Measurements from ENCODE around the gene RICTOR.
"Not testable (repeated sequence)": the region's sequence is repeated elsewhere in the genome, so short reads cannot be mapped to it uniquely, and the experiment has no call there.

Gene RICTOR

DNA sequence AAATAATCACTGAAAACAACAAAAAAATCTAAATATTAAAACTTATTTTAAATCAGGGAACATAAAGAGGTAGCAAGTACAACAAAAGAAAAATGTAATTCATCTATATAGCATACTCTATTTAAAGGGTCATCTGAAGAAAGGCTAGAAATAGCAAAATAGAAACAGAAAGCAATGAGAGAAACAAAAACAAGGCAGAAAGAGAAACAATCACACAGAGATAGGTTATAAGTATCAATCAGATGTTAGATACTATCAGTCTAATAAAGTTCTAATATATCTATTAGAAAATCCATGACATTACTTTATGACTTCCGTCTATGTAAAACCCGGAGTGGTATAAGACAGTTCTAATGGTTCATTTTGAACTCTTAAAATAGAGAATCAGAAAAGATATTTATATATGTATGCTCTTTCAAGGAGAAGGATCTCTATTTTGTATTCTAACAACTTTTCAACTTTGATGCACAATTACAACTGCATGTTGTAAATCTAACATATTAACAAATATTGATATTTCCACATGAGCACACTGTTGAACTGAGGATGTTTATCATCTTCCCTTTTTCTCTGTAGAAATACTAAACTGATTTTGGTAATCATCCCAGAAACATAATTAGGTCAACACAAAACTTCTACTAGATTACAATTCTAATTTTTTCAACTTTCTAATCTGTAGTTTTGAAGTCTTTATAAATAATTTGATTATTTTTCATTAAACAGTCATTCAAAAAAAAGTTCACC lies 15.8 kb downstream of the RICTOR start:
- no peak for DNase-seq (ENCODE audit: low spot score)

- no peak for DNase-seq (ENCODE audit: low spot score)
Observed at GRCh38 chr5:39057734-39058133, 16.5 kb downstream of the RICTOR start.

GRCh38 chr5:39055768-39056398 lies 18.3 kb downstream of the RICTOR start:
- no peak for DNase-seq (ENCODE audit: low spot score)

GRCh38 chr5:39055027-39055767 lies 19.0 kb downstream of the RICTOR start:
- no peak for DNase-seq (ENCODE audit: low spot score)

DNA sequence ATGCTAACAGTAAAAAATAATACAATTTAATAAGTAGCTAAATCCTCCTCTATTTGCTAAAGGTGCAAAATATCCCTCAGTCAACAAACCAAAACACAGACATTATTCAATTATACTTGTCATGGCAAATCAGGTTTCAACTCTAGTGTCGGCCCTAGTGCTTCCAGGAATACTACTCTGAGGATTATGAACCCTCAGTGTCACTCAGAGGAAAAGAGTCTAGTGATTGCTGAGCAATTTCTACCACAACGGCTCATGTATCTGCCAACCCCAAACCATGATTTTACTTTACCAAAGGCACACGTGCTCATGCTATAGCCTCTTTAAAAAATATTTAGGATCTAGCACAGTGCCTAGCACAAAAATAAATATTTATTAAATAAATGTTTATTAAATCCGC lies 21.0 kb downstream of the RICTOR start:
- no peak for DNase-seq (ENCODE audit: low spot score)

DNA sequence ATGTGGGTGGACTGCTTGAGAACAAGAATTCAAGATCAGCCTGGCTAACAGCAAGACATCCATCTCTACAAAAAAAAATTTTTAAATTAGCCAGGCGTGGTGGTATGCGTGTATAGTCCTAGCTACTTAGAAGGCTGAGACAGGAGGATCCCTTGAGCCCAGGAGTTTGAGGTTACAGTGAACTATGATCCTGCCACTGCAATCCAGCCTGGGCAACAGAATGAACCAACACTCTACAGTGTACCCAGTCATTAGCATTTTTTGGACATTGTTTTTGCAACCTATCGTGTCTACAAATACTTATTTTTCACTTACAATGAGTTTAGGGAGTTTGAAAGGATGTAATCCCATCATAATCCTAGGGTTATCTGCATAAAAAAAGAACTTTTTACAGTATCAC lies 22.1 kb downstream of the RICTOR start:
- DNase-seq (ENCODE audit: low spot score): no peak

DNA sequence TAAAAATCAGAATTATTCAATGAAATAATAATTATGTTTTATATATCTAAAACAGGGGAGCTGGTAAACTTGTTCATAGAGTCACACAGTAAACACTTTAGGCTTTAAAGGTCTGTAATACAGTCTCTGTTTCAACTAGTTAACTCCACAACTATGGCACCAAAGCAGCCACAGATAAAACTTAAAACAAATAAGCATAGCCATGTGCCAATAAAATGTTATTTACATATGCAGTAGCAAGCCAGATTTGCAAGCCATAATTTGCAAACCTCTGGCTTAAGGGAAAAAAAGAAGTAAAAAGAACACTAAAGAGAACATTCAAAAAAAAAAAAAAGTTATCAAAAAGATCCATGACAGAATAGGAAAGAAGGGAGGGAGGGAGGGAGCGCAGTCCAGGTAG lies 24.9 kb downstream of the RICTOR start:
- DNase-seq (ENCODE audit: low spot score): no peak

- DNase-seq (ENCODE audit: low spot score): no peak
Observed at GRCh38 chr5:39040875-39041274, 33.3 kb downstream of the RICTOR start.

DNA sequence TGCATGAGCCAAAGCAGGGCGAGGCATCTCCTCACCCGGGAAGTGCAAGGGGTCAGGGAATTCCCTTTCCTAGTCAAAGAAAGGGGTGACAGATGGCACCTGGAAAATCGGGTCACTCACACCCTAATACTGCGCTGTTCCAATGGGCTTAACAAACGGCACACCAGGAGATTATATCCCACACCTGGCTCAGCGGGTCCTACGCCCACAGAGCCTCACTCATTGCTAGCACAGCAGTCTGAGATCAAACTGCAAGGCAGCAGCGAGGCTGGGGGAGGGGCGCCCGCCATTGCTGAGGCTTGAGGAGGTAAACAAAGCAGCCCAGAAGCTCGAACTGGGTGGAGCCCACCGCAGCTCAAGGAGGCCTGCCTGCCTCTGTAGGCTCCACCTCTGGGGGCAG lies 39.7 kb downstream of the RICTOR start:
- not testable (repeated sequence) for DNase-seq (ENCODE audit: low spot score)

DNA sequence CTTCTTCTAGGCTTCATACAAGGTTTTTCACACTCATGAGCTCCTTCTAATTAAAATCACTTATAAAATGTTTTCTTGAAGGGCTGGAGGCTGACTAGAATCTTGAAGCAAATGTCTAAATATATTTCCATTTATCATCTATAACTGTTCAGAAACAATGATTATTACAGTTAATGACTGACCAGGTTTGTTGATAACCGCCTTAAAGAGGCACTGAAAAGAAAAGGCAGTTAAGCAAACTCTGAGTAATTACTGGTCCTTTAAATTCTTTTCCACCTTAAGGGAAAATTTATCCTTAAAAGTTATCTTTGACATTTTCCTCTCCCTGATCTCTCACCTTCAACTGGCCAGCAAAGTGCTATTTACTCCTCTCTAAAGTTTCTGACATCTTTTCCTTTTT lies 43.2 kb downstream of the RICTOR start:
- no peak for DNase-seq (ENCODE audit: low spot score)

- no peak for DNase-seq (ENCODE audit: low spot score)
Observed at GRCh38 chr5:39025456-39025855, 48.7 kb downstream of the RICTOR start.

DNA sequence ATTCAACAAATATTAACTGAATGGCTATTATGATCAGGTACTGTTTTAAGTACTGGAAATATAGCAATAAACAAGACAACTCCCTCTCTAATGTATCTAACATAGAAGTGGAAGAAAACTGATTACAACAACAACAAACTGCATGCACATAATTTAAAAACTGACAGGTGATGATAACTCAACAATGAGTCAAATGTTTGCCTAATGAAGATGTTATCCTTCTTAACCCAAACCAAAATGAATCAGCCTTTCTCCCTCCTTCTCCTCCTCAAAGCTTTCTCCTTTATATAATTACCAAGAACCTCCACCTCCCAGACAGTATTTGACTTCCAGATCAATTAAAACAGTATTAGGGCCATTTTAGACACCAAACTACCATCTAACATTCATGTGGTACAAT lies 49.3 kb downstream of the RICTOR start:
- DNase-seq (ENCODE audit: low spot score): no peak

- no peak for DNase-seq (ENCODE audit: low spot score)
Observed at GRCh38 chr5:39024005-39024404, 50.2 kb downstream of the RICTOR start.

DNA sequence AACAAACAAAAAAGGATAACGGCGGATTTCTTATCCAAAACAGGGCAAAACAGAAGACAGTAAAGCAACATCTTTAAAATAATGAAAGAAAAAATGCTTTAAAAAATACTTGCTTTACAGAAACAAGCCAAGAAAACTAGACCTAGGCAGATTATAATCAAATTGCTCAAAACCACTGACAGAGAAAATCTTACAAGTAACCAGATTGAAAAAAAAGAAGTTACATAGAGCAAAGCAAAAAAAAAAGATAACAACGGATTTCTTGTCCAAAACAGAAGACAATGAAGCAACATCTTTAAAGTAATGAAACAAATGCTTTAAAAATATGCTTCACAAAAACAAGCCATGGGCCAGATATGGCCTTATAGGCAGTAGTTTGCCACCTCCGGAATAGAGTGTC lies 51.1 kb downstream of the RICTOR start:
- DNase-seq (ENCODE audit: low spot score): no peak

GRCh38 chr5:39022151-39022550 lies 52.0 kb downstream of the RICTOR start:
- no peak for DNase-seq (ENCODE audit: low spot score)

DNA sequence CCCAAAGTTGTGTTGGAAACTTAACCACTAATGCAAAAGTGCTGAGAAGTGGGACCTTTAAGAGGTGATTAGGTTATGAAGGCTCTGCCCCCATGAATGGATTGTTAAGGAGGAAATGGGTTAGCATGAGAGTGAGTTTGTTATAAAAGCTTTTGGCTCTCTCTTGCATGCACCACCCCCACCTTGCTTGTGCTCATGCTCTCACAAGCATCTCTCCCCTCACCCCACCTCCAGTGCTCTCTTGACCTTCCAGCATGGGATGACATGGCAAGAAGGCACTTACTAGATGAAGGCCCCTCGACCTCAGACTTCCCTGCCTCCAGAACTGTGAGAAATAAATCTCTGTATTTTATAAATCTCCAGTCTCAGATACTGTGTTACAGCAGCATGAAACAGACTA lies 52.8 kb downstream of the RICTOR start:
- no peak for DNase-seq (ENCODE audit: low spot score)

- no peak for DNase-seq (ENCODE audit: low spot score)
Observed at GRCh38 chr5:39020458-39020857, 53.7 kb downstream of the RICTOR start.

GRCh38 chr5:39019254-39019653 lies 54.9 kb downstream of the RICTOR start:
- DNase-seq (ENCODE audit: low spot score): no peak

DNA sequence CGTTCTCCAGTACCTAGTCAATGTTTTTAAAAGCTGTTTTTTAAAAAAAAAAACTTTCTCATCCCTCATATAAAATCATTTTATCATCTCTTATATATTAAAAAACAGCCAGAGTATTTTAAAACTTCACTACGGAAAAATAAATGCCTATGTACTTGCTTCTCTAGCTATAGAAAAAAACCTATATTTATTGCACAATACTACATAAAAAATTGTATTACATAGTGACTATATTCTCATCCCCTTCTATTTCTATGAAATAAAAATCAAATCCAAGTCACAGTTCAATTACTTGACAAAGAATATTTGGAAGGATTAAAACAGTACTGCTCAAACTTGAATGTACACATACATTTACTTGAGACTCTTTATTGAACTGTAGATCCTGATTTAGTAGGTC lies 56.7 kb downstream of the RICTOR start:
- DNase-seq (ENCODE audit: low spot score): no peak

- DNase-seq (ENCODE audit: low spot score): no peak
Observed at GRCh38 chr5:39016587-39017275, 57.5 kb downstream of the RICTOR start.

DNA sequence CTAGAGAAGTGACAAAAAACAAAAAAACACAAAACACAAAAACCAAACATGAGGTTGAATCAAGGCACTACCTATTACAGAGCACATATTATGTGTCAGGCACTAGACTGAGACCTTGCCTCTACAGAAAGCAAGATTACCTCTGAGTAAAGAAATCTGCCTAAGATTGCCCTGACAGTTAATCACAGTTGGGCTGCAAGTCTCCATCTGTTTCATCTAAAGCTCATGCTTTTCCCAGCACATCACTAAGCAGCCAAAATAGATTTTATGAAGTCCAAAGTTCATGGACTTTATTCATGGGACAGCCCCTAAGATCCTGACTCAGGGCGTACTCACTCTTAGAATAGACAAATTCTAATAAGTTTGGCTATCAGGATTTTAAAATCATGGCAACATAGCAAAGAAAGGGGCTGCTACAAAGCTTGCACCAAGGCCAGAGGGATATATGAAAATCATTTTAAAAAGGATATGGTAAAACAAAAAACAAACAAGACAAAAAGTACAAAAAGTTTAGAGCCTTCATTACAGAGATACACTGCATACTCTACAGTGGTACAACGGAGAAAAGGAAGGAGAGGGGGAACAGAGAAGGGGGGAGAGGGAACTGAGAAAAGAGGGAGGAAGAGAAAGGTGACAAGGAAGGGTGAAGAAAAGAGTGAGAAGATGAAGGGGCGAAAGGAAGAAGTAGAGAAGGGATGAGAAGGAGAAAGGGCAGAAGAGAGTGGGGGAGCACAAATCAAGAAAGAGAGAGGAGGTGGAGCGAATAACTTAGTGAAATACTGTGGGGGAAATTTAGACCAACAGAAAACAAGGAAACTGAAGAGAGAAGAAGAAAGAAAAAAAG lies 58.2 kb downstream of the RICTOR start:
- no peak for DNase-seq (ENCODE audit: low spot score)

DNA sequence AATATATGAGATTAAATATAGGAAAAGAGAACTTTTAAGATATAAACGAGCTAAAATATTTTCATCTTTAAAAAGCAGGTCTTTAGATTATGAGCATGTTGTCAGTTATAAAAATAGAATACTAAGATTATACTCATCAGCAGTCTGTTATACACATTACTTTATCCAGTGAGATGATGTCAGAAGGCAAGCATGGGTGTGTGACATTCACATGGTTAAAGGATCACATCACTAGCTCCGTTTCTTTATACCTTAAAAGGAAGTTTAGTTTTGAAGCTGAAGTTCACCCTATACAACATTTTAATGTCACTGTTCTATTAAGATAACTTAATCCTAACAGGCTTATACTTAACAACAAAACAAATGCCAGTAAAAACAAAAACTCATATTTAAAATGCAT lies 59.6 kb downstream of the RICTOR start:
- no peak for DNase-seq (ENCODE audit: low spot score)

Measured in putamen (tissue), 1 donor.